Pulmonary artery endothelial cell (primary cell): ENCODE measurements around the gene AWAT2. TPM values are rescaled to one million over a fixed set of nuclear protein-coding genes. Genes with fewer than 3 reads are reported as not detected.

Source experiments
- DNase-seq: peaks from one replicate; pipeline ENCODE4 v3.0.0-alpha.2; 2011; ENCODE audit warnings: low read depth, low spot score
- total RNA-seq: library from RNA; depleted of rRNA; stranded (reverse); fragments of >200 nt; gene quantifications from 2 replicates; pipeline ENCODE4 v1.2.3, GENCODE V29; 2014

The AWAT2 gene, protein sequence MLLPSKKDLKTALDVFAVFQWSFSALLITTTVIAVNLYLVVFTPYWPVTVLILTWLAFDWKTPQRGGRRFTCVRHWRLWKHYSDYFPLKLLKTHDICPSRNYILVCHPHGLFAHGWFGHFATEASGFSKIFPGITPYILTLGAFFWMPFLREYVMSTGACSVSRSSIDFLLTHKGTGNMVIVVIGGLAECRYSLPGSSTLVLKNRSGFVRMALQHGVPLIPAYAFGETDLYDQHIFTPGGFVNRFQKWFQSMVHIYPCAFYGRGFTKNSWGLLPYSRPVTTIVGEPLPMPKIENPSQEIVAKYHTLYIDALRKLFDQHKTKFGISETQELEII
- total RNA-seq, result 0.07 and 0.18 TPM in 2 replicates

DNA sequence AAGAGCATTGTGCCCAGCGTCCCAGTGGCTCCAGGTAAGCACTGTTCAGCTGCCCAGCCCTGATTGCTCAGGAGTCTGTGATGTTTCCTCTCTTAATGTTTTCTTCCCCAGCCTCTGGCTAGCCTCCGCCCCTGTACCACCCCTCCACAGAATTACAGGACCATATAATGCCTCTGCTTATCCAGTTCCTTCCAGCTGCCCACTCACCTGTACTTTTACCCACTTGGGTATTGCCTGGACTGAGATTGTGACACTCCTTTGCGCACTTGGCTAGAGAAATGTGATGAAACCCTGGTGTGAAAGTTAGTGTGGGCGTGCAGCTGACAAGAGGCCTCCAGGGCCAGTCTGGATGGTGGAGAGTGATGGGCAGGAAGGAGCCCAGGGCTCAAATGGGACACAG is at the start of gene AWAT2:
Gene AWAT2 (minus strand): TSS at position 14 of the 400 bp plus-strand sequence. CDS start 6 bp downstream, at position 8.
- no peak for DNase-seq

DNA sequence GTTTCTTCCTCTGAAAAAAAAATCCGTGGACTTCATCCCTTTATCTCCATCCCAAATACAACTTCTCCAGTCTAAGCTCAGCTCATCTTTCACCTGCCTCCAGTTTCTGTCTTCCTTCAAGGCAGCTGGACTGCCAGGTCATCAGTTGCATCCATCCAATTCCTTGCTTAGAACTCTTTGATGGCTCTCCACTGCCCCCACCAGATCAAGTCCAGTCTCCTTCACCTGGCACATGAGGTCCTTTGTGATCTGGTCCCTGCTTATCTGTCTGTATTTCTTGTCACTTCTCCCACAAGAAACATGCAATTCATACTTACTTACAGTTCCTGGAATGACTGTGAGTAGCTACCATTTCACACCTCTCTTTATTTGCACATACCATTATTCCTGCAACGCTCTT is 46.3 kb upstream of the AWAT2 start:
- DNase-seq, result no peak

DNA sequence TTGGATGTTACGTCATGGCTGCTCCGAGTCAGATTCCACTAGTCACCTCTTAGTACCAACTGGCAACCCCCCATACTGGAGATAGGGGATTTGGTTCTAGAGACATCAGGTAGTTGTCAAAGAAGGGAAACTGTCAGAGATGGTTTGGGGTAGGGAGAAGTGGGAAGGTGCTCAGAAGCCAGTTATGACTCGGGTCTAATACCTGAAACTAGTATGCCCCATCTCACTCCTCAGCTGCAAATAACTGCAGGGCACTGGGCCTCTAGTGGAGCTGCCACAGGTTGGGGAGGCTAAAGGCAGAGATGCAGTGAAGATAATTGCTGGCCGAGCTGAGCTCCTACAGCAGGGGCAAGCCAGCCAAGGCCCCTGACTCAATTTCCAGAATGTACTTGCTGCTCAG is 42.5 kb upstream of the AWAT2 start:
- no peak for DNase-seq

GRCh38 chrX:70089604-70090297 is 40.0 kb upstream of the AWAT2 start:
- DNase-seq, result no peak

DNA sequence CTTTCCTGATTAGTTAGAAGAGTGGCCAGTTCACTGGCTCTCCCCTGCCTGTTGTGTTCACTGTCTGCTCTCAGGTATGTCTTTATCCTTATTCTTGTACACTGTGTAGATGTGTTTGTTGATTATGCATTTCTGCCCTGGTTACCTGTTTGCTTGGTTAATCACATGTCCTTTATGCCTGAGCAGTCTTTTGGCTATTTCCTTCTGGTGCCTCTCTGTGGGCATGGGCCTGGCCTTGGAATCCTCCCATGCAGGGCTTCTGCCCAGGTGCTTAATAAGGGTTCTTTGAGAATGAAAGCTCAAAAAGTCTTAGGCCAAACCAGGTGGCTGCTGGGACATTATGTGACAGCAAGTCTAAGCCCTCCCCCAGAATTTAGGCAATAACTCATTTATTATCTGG is 39.0 kb upstream of the AWAT2 start:
- no peak for DNase-seq

DNA sequence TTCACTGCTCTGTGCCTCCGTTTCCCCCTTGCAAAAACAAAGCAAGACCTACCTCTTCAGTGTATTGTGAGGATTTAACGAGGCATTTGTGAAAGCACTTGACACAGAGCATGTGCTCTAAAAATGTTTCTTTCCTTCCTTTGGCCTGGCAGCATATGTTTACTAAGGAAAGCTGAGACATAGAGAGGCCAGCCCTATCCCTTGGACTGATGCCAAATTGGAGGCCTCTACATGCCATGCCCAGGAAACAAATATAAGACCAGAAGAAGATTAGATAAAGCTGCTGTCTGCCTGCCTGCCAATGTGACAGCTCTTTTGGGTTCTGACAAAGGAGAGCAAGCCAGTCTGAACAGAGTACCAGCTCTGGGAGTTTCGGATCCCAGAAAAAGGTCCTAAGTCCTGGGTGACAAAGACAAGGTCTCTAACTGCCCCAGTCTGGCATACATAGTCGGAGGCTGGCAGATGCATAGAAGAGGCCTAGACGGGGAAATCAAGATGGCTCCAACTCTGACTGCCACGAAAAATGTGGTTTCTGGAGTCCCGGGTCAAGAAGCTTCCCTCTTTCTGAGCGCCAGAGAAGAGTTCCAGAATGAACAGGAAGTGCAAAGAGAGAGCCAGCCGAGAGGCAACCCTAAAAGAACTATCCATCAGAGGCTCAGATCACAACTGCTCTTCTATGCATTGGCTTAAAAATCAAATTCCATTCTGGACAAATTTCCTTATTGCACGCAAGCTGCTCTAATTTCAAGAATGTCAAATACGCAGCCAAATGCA is 38.3 kb upstream of the AWAT2 start:
- DNase-seq, result peak; percentile 35

GRCh38 chrX:70084592-70085240 is 35.0 kb upstream of the AWAT2 start:
- no peak for DNase-seq

- no peak for DNase-seq
These were observed 33.0 kb upstream of the AWAT2 start for GRCh38 chrX:70082723-70083122.

DNA sequence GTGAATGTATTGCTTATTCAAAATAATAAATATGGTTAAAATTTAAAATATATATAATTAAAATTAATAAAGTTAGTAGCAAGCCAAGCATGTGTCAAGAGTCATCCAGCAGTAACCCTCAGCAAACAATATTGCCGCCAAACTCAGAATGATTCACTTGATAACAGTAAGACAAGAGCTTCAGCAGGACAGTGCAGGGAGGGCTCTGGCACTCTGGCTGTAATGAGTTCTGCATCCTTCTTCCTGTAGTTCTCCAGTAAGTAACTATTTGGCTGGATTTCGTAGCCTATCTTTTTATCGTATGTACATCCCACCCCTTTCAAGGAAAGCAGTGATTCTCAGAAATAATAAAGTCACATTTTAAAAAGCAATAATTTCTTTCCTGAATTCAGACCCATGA is 30.1 kb upstream of the AWAT2 start:
- no peak for DNase-seq

DNA sequence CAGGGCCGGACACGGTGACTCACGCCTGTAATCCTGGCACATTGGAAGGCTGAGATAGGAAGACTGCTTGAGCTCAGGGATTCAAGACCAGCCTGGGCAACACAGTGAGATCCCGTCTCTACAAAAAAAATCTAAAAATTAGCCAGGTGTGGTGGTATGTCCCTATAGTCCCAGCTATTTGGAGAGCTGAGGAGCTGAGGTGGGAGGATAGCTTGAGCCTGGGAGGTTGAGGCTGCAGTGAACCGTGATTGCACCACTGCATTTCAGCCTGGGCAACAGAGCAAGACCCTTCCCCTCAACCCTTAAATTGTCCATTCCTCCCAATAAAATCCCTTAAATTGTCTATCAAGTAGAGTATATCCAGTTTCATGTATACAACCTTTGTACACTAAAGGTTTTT is 29.6 kb upstream of the AWAT2 start:
- DNase-seq, result no peak

DNA sequence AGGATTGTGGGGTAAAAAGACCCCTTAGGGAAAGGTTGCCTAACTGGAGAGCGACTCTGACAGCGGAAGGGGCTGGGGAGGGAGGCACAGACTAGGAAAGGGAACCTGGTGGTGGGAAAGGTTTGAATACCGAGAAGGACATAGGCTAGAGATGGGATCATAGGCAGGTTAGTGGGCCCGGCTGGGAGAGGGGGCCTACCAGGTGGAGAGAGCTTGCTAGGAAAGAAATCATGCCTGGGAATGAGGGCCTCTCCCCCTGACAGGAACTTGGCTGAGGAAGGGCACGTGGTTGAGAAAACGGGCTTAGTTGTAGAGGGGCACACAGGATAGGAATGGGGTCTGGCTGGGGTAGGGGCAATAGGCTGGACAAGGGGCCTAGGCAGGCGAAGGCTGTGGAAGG is 16.9 kb upstream of the AWAT2 start:
- DNase-seq, result no peak

GRCh38 chrX:70062961-70063550 is 13.3 kb upstream of the AWAT2 start:
- no peak for DNase-seq

- no peak for DNase-seq
These were observed 12.3 kb upstream of the AWAT2 start, which contains the start of gene OTUD6A for GRCh38 chrX:70062076-70062475. OTUD6A (plus strand) TSS chrX:70062457; CDS start chrX:70062525, 68 bp downstream.

DNA sequence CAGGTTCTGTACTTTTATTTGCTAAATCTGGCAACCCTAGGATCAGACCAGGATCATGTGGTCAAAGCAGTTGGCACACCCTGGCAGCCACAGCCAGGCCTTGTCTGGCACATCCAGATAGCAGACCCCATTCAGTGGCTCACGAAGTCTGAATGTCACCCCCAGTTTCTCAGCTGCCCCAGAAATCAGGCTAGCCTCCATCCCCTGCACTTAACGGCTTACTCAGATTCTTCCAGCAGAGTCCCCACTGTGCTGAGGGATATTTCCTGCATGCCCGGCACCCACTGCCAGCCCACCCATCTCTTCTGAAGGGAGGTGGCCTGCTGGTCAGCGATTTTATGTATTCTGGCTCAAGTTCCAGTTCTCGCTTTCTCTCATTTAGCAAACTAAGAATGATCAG is 4.7 kb upstream of the AWAT2 start:
- no peak for DNase-seq

DNA sequence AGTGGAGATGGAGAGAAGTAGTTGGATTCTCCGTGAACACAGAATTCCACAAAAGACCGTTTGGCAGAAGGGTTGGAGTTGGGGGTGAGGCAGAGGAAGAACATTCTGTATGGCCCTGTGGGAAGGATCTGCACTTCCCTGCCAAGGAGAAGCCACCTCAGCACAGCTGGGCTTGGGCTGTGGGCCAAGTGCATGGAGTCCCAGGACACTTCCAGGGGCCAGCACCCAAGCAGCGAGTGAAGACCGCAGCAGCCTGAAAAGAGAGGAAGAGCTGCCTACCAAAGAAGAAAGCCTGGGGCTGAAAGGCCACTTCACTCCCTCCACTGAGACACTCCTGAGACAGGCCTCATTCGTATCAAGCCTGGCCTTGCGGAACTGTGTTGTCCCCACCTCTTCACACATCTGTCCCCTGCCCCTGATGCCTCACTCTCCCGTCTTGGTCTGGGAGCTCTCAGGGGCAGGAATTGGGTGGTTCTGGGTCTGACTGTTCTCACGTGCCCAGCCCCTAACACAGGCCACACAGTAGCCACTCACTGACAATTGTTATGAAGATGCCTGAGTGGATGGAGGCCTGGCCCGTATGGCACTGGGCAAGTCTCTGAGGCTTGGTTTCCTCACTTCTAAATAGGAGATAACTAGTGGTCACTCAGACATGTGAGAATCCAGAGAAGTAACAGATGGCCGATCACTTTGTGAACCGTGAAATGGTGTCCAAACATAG is 3.3 kb upstream of the AWAT2 start:
- no peak for DNase-seq

GRCh38 chrX:70049406-70049805 is 332 bp downstream of the AWAT2 start:
- DNase-seq, result no peak

- peak; percentile 30 for DNase-seq
These were observed 2.8 kb downstream of the AWAT2 start for GRCh38 chrX:70046978-70047377.

DNA sequence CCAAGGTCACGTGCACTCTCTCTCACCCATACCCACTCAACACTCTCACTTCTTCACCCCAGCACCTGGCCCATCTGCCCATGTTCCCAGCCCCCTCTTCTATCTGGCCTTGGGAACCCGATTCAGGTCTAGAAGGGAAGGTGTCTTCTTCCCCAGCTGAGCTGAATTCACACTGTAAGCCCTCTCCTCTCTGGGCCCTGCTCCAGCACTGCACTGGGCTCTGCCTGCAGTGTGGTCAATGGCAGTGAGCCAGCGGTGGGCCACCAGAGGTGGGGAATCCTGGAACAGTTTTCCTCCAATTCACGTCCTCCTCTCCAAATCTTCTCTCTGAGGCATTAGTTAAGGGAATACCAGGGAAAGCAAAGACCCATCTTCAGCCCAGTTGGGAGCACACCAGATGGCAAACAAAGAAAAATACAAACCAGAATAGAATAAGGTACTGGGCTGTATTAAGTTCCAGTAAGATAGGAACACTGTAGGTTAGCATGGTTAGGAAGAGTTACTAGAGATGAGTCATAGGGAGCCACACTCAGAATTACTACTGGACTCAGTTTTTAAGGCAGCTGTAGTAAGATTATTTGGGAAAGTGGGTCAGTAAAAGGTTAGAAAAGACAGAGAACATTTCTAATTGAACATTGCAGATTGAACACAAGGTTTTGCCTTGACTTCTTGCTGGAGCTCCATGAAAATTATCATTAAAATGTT is 5.0 kb downstream of the AWAT2 start:
- no peak for DNase-seq

GRCh38 chrX:70043685-70044084 is 6.1 kb downstream of the AWAT2 start:
- no peak for DNase-seq
